ENCODE measurements around the gene ITSN2.

DNA sequence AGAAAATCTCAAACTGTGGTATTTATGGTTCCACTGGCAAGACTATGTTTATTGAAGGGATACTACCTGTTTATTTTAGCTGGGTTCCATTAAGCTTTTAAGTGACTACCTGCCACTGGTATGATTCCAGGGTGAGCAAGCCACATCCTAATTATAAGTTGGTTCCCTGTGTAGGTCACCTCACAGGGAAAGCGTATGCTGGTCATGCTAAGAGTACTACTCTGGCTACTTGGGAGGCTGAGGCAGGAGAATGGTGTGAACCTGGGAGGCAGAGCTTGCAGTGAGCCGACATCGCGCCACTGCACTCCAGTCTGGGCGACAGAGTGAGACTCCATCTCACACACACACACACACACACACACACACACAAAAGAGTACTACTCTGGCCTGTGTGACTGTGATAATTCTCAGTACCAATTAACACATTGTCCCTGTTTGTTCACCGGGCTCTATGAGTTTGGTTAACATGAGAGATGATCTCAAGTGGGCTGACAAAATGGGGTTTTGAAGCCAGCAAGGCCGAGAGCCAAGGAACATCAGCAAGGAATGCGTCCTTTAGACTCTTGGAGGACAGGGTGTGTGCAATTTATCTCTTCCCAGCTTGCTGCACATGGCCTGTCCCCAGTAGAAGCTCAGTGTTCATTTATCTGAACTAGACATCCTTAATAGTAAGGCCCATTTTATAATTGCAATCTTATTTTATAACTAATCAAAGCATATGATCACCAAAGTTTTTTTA lies 15.2 kb upstream of the ITSN2 start:
- no peak for TF ChIP-seq POLR2A (IDR thresholded peaks at IDR 0.05)
- TF ChIP-seq, protein P1, sequence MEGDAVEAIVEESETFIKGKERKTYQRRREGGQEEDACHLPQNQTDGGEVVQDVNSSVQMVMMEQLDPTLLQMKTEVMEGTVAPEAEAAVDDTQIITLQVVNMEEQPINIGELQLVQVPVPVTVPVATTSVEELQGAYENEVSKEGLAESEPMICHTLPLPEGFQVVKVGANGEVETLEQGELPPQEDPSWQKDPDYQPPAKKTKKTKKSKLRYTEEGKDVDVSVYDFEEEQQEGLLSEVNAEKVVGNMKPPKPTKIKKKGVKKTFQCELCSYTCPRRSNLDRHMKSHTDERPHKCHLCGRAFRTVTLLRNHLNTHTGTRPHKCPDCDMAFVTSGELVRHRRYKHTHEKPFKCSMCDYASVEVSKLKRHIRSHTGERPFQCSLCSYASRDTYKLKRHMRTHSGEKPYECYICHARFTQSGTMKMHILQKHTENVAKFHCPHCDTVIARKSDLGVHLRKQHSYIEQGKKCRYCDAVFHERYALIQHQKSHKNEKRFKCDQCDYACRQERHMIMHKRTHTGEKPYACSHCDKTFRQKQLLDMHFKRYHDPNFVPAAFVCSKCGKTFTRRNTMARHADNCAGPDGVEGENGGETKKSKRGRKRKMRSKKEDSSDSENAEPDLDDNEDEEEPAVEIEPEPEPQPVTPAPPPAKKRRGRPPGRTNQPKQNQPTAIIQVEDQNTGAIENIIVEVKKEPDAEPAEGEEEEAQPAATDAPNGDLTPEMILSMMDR (IDR thresholded peaks at IDR 0.05), result no peak

Data from right lobe of liver (tissue), 4 donors.